Measurements from ENCODE around the gene CCDC15. TPM values are rescaled to one million over a fixed set of nuclear protein-coding genes. Genes with fewer than 3 reads are reported as not detected.

Gene CCDC15
- total and polyA plus RNA-seq, 9 donors, result 2.3 to 4.0 (median 3.0) TPM

- 80% methylated on average over 6 of the region's 12 CpGs for WGBS (ENCODE audit: insufficient coverage)
- no peaks in the 10 kb centered on the region for H3K27me3 ChIP-seq (ENCODE audit: control insufficient read depth, insufficient read depth, low read length)
These were observed 126.5 kb downstream of the CCDC15 start for GRCh38 chr11:125080531-125080911.

GRCh38 chr11:125081098-125081798, 127.2 kb downstream of the CCDC15 start:
- DNase-seq, result no peak
- Histone ChIP-seq H3K4me1 (ENCODE audit: control insufficient read depth, insufficient read depth, low read length) (no peaks in the 10 kb centered on the region), H3K36me3 (ENCODE audit: control insufficient read depth, insufficient read depth, low read length) (no peaks in the 10 kb centered on the region), H3K27ac (ENCODE audit: low read length) (no peak overlapping the region), H3K27me3 (ENCODE audit: control insufficient read depth, insufficient read depth, low read length) (no peaks in the 10 kb centered on the region), H3K9me3 (replicated peaks; ENCODE audit: control insufficient read depth, low read depth, low read length) (no peaks in the 10 kb centered on the region), H3K4me3 (ENCODE audit: low read length) (no peak overlapping the region)
- WGBS (ENCODE audit: insufficient coverage), result 73% methylated on average over 10 of the region's 14 CpGs

More at GRCh38 chr11:125080531-125080911, 126.5 kb downstream of the CCDC15 start:
- H3K9me3 ChIP-seq (replicated peaks; ENCODE audit: control insufficient read depth, low read depth, low read length), result no peaks in the 10 kb centered on the region
- no peak overlapping the region for H3K27ac ChIP-seq (ENCODE audit: low read length)
- no peaks in the 10 kb centered on the region for H3K4me1 ChIP-seq (ENCODE audit: control insufficient read depth, insufficient read depth, low read length)
- H3K36me3 ChIP-seq (ENCODE audit: control insufficient read depth, insufficient read depth, low read length), result no peaks in the 10 kb centered on the region
- DNase-seq, result no peak
- no peak overlapping the region for H3K4me3 ChIP-seq (ENCODE audit: low read length)

- no peak for DNase-seq
- Histone ChIP-seq H3K27me3 (ENCODE audit: control insufficient read depth, insufficient read depth, low read length) (no peaks in the 10 kb centered on the region), H3K9me3 (replicated peaks; ENCODE audit: control insufficient read depth, low read depth, low read length) (no peaks in the 10 kb centered on the region), H3K4me1 (ENCODE audit: control insufficient read depth, insufficient read depth, low read length) (no peaks in the 10 kb centered on the region), H3K4me3 (ENCODE audit: low read length) (no peak overlapping the region), H3K36me3 (ENCODE audit: control insufficient read depth, insufficient read depth, low read length) (no peaks in the 10 kb centered on the region), H3K27ac (ENCODE audit: low read length) (no peak overlapping the region)
- WGBS (ENCODE audit: insufficient coverage), result no CpG with 5 or more reads among the region's 5 CpGs
These were observed 128.0 kb downstream of the CCDC15 start for GRCh38 chr11:125082040-125082439.

- no peaks in the 10 kb centered on the region for H3K36me3 ChIP-seq (ENCODE audit: control insufficient read depth, insufficient read depth, low read length)
- no peak overlapping the region for H3K27ac ChIP-seq (ENCODE audit: low read length)
- no peak for DNase-seq
- no peak overlapping the region for H3K4me3 ChIP-seq (ENCODE audit: low read length)
- H3K9me3 ChIP-seq (replicated peaks; ENCODE audit: control insufficient read depth, low read depth, low read length), result no peaks in the 10 kb centered on the region
- WGBS (ENCODE audit: insufficient coverage), result 52% methylated on average over 6 of the region's 10 CpGs
- no peaks in the 10 kb centered on the region for H3K4me1 ChIP-seq (ENCODE audit: control insufficient read depth, insufficient read depth, low read length)
- H3K27me3 ChIP-seq (ENCODE audit: control insufficient read depth, insufficient read depth, low read length), result no peaks in the 10 kb centered on the region
These were observed 128.8 kb downstream of the CCDC15 start for GRCh38 chr11:125082611-125083311.

GRCh38 chr11:125083312-125084056, 129.5 kb downstream of the CCDC15 start:
- Histone ChIP-seq H3K9me3 (replicated peaks; ENCODE audit: control insufficient read depth, low read depth, low read length) (no peaks in the 10 kb centered on the region), H3K27ac (ENCODE audit: low read length) (no peak overlapping the region), H3K36me3 (ENCODE audit: control insufficient read depth, insufficient read depth, low read length) (no peaks in the 10 kb centered on the region), H3K4me1 (ENCODE audit: control insufficient read depth, insufficient read depth, low read length) (no peaks in the 10 kb centered on the region), H3K4me3 (ENCODE audit: low read length) (no peak overlapping the region), H3K27me3 (ENCODE audit: control insufficient read depth, insufficient read depth, low read length) (no peaks in the 10 kb centered on the region)
- no peak for DNase-seq
- 49% methylated on average over 9 of the region's 11 CpGs for WGBS (ENCODE audit: insufficient coverage)

GRCh38 chr11:125084057-125084416, 130.0 kb downstream of the CCDC15 start:
- whole genome bisulfite sequencing (ENCODE audit: insufficient coverage), result 88% methylated on average over 11 of the region's 11 CpGs
- DNase-seq, result no peak
- no peaks in the 10 kb centered on the region for H3K27me3 ChIP-seq (ENCODE audit: control insufficient read depth, insufficient read depth, low read length)

GRCh38 chr11:125084761-125085231, 130.8 kb downstream of the CCDC15 start:
- H3K27ac ChIP-seq (ENCODE audit: low read length), result no peak overlapping the region
- H3K27me3 ChIP-seq (ENCODE audit: control insufficient read depth, insufficient read depth, low read length), result no peaks in the 10 kb centered on the region
- no peaks in the 10 kb centered on the region for H3K36me3 ChIP-seq (ENCODE audit: control insufficient read depth, insufficient read depth, low read length)
- H3K4me1 ChIP-seq (ENCODE audit: control insufficient read depth, insufficient read depth, low read length), result no peaks in the 10 kb centered on the region
- H3K4me3 ChIP-seq (ENCODE audit: low read length), result no peak overlapping the region
- no peak for DNase-seq
- no peaks in the 10 kb centered on the region for H3K9me3 ChIP-seq (replicated peaks; ENCODE audit: control insufficient read depth, low read depth, low read length)
- 78% methylated on average over 6 of the region's 8 CpGs for WGBS (ENCODE audit: insufficient coverage)

More at GRCh38 chr11:125084057-125084416, 130.0 kb downstream of the CCDC15 start:
- H3K9me3 ChIP-seq (replicated peaks; ENCODE audit: control insufficient read depth, low read depth, low read length), result no peaks in the 10 kb centered on the region
- no peak overlapping the region for H3K4me3 ChIP-seq (ENCODE audit: low read length)
- no peaks in the 10 kb centered on the region for H3K36me3 ChIP-seq (ENCODE audit: control insufficient read depth, insufficient read depth, low read length)
- no peak overlapping the region for H3K27ac ChIP-seq (ENCODE audit: low read length)
- H3K4me1 ChIP-seq (ENCODE audit: control insufficient read depth, insufficient read depth, low read length), result no peaks in the 10 kb centered on the region

- Histone ChIP-seq H3K9me3 (replicated peaks; ENCODE audit: control insufficient read depth, low read depth, low read length) (no peaks in the 10 kb centered on the region), H3K4me1 (ENCODE audit: control insufficient read depth, insufficient read depth, low read length) (no peaks in the 10 kb centered on the region), H3K36me3 (ENCODE audit: control insufficient read depth, insufficient read depth, low read length) (no peaks in the 10 kb centered on the region), H3K27me3 (ENCODE audit: control insufficient read depth, insufficient read depth, low read length) (no peaks in the 10 kb centered on the region), H3K27ac (ENCODE audit: low read length) (no peak overlapping the region), H3K4me3 (ENCODE audit: low read length) (no peak overlapping the region)
- DNase-seq, result no peak
- 83% methylated on average over 20 of the region's 20 CpGs for WGBS (ENCODE audit: insufficient coverage)
These were observed 131.5 kb downstream of the CCDC15 start for GRCh38 chr11:125085301-125086081.

GRCh38 chr11:125086633-125087296, 132.8 kb downstream of the CCDC15 start:
- H3K36me3 ChIP-seq (ENCODE audit: control insufficient read depth, insufficient read depth, low read length), result peaks cover 3% of the 10 kb centered on the region
- H3K27ac ChIP-seq (ENCODE audit: low read length), result no peak overlapping the region
- no peaks in the 10 kb centered on the region for H3K9me3 ChIP-seq (replicated peaks; ENCODE audit: control insufficient read depth, low read depth, low read length)
- H3K4me1 ChIP-seq (ENCODE audit: control insufficient read depth, insufficient read depth, low read length), result peaks cover 4% of the 10 kb centered on the region
- no peak for DNase-seq
- no peaks in the 10 kb centered on the region for H3K27me3 ChIP-seq (ENCODE audit: control insufficient read depth, insufficient read depth, low read length)
- 85% methylated on average over 5 of the region's 14 CpGs for WGBS (ENCODE audit: insufficient coverage)
- H3K4me3 ChIP-seq (ENCODE audit: low read length), result no peak overlapping the region

Data from muscle of leg (tissue), 11 donors.